Erythroblast (primary cell): ENCODE results near the gene PIP4K2B.

ENCODE experiments used
- GATA1 ChIP-seq: IDR thresholded peaks from 2 replicates; pipeline ENCODE4 v1.6.1; 2011; ENCODE audit warnings: low read depth, mild to moderate bottlenecking, control low read depth, low read length, moderate library complexity
- POLR2A ChIP-seq: IDR thresholded peaks from 2 replicates; pipeline ENCODE4 v1.6.1; 2011; ENCODE audit warnings: mild to moderate bottlenecking, low read length

GRCh38 chr17:38762231-38762630 lies 37.1 kb downstream of the PIP4K2B start:
- TF ChIP-seq POLR2A (no peak), GATA1 (no peak)
